ENCODE measurements around the gene ABLIM1.
A peak's percentile ranks its signal among the peaks of the same experiment; 100 is the strongest.

Gene ABLIM1

DNA sequence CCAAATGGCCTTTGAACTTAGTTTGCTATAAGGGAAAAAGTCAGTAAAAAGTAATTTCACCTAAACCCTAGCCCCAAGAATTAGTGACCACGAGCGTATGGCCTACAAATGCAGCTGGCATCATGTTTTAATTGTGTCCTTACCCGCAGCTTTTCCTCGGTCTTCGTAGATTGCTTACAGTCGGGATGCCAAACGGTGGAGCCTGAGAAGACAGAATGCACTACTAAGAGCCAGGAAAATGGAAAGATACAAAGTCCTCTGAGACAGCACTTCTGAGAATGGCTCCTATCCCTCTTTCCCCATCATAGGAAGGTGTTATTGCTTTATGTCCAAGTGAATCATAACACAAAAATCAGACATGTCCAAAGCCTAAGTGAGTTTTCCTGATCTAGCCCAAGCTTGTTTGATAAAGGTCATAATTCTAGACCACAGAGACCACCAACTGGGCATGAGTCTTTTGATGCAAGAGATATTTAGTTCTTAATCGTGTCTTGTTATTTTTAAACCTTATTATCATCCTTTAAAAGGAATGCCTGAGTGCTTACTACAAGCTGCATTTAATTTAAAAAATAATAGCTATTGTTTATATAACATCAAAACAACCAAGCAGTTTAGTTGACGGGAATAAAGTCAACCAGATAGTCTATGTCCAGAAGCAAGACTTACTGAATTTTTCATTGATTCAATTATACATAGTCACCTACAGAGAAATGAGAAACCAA is 170.1 kb downstream of the ABLIM1 start:
- peaks cover 0 to 7% of the 10 kb centered on the region in 2 donors for H3K4me1 ChIP-seq (ENCODE audit: control insufficient read depth in 1 of 2, insufficient read depth in 2 of 2, low read length in 2 of 2)
- peaks cover 19 to 30% of the 10 kb centered on the region in 2 donors for H3K36me3 ChIP-seq (ENCODE audit: control insufficient read depth in 1 of 2, insufficient read depth in 2 of 2, low read length in 2 of 2)
- no peaks in the 10 kb centered on the region for H3K27me3 ChIP-seq (ENCODE audit: control insufficient read depth in 1 of 2, insufficient read depth in 2 of 2, low read length in 2 of 2)
- H3K9ac ChIP-seq (ENCODE audit: low read depth in 1 of 2, low read length in 2 of 2): no peak overlapping the region
- H3K4me3 ChIP-seq (ENCODE audit: low read depth in 1 of 2, low read length in 2 of 2): no peak overlapping the region
- no peak overlapping the region for H3K27ac ChIP-seq (ENCODE audit: low read depth, low read length)
- H3K9me3 ChIP-seq (ENCODE audit: control insufficient read depth in 1 of 2, low read length in 2 of 2): no peaks in the 10 kb centered on the region

DNA sequence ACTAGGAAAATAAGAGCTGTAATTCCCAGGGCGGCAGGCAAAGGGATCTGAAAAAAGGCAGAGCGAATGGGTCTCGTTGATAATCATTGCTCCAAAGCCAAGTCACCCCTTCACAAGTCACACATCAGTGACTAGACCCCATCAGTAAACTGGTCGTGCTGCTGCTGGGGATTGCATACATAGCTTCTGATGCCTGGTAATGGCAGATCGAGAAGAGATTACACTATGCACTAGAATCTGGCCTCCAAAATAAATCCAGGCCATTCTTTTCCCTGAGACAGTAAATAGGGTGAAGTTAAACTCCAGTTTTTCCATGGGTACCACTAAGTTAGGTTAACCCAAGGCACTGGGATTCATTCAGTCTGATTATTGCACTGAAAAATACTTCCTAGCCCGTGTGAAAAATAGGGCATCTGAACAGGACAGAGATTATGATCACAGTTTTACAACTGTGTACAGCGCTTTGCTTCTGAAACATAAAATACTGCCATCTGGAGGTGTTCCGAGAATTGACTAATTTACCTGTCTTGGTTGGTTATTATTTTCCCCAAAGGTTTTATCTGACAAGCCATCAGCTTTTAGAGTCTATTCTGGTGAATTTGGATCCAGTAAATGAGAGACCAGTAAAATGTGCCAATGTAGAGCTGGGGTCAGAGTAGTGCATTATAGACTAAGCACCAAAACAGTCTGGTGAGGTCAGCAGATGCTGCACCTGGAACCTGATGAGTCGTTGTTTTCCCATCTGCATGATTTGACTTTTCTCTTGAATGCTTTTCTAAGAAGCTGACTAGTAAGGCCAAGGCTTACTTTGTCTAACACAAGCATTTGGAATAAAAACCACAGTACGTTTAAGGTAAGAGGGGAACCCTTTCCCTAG is 170.9 kb downstream of the ABLIM1 start:
- Histone ChIP-seq H3K27ac (ENCODE audit: low read depth, low read length) (no peak overlapping the region), H3K27me3 (ENCODE audit: control insufficient read depth in 1 of 2, insufficient read depth in 2 of 2, low read length in 2 of 2) (no peaks in the 10 kb centered on the region), H3K9me3 (ENCODE audit: control insufficient read depth in 1 of 2, low read length in 2 of 2) (no peaks in the 10 kb centered on the region), H3K4me3 (ENCODE audit: low read depth in 1 of 2, low read length in 2 of 2) (no peak overlapping the region), H3K36me3 (ENCODE audit: control insufficient read depth in 1 of 2, insufficient read depth in 2 of 2, low read length in 2 of 2) (peaks cover 19 to 32% of the 10 kb centered on the region in 2 donors), H3K4me1 (ENCODE audit: control insufficient read depth in 1 of 2, insufficient read depth in 2 of 2, low read length in 2 of 2) (peaks cover 0 to 1% of the 10 kb centered on the region in 2 donors), H3K9ac (ENCODE audit: low read depth in 1 of 2, low read length in 2 of 2) (no peak overlapping the region)

DNA sequence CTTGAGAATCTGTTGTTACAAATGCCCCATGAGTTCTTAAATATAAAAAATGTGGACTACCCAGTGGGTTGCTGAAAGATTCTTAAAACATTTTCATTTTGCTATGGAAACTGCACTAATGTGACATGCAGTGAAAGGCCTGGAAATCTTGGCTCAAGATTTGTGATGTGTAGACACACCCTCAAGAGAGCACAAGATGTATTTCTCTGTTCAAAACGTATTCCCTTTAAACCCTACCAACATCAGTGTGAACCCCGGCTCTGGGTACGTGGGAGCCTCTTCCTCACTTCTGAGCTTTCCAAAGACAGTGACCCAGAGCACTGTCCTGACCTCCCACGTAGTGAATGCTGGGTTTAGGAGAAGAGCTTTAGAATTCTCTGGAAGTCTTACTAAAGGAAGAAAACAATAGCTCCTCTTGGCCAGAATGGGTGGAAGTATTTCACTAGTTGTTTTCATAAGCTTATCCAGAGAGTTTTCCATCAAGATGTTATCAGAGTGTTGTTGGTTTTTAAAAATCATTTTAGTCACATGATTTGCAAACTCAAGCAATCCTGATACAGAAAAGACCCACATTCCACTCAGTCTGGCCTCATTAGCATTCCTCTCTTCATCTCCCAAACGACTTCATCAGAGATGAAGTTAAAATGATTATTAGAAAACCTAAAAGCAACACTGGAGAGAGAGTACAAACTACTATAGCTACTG is 172.2 kb downstream of the ABLIM1 start:
- H3K9me3 ChIP-seq (ENCODE audit: control insufficient read depth in 1 of 2, low read length in 2 of 2): no peaks in the 10 kb centered on the region
- H3K36me3 ChIP-seq (ENCODE audit: control insufficient read depth in 1 of 2, insufficient read depth in 2 of 2, low read length in 2 of 2): peaks cover 19 to 27% of the 10 kb centered on the region in 2 donors
- no peaks in the 10 kb centered on the region for H3K27me3 ChIP-seq (ENCODE audit: control insufficient read depth in 1 of 2, insufficient read depth in 2 of 2, low read length in 2 of 2)
- H3K9ac ChIP-seq (ENCODE audit: low read depth in 1 of 2, low read length in 2 of 2): no peak overlapping the region
- no peak overlapping the region for H3K27ac ChIP-seq (ENCODE audit: low read depth, low read length)
- no peak overlapping the region for H3K4me3 ChIP-seq (ENCODE audit: low read depth in 1 of 2, low read length in 2 of 2)
- no peaks in the 10 kb centered on the region for H3K4me1 ChIP-seq (ENCODE audit: control insufficient read depth in 1 of 2, insufficient read depth in 2 of 2, low read length in 2 of 2)

DNA sequence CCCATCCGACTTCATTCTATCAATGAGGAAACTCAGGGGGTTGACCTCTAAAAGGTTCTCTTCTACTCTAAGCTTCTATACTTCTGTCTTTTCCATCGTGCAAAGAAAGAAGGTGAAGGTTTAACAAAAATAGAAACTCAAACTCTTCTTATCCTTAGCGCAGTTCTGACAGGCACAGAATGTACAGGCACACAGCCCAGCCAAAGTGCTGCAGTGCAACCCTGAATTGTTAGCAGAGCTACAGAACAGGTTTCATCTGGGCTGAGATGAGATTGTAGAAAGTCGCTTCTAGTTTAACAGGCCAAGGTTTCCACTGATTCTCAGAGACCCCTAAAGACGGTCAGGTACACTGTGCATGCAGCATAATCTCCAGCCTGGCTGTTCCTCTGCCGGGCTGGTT is 174.5 kb downstream of the ABLIM1 start:
- H3K9me3 ChIP-seq (ENCODE audit: control insufficient read depth in 1 of 2, low read length in 2 of 2): no peaks in the 10 kb centered on the region
- peaks cover 0 to 12% of the 10 kb centered on the region in 2 donors for H3K4me1 ChIP-seq (ENCODE audit: control insufficient read depth in 1 of 2, insufficient read depth in 2 of 2, low read length in 2 of 2)
- peaks cover 13 to 23% of the 10 kb centered on the region in 2 donors for H3K36me3 ChIP-seq (ENCODE audit: control insufficient read depth in 1 of 2, insufficient read depth in 2 of 2, low read length in 2 of 2)
- H3K27me3 ChIP-seq (ENCODE audit: control insufficient read depth in 1 of 2, insufficient read depth in 2 of 2, low read length in 2 of 2): no peaks in the 10 kb centered on the region
- H3K9ac ChIP-seq (ENCODE audit: low read depth in 1 of 2, low read length in 2 of 2): no peak overlapping the region
- H3K27ac ChIP-seq (ENCODE audit: low read depth, low read length): no peak overlapping the region
- no peak overlapping the region for H3K4me3 ChIP-seq (ENCODE audit: low read depth in 1 of 2, low read length in 2 of 2)

DNA sequence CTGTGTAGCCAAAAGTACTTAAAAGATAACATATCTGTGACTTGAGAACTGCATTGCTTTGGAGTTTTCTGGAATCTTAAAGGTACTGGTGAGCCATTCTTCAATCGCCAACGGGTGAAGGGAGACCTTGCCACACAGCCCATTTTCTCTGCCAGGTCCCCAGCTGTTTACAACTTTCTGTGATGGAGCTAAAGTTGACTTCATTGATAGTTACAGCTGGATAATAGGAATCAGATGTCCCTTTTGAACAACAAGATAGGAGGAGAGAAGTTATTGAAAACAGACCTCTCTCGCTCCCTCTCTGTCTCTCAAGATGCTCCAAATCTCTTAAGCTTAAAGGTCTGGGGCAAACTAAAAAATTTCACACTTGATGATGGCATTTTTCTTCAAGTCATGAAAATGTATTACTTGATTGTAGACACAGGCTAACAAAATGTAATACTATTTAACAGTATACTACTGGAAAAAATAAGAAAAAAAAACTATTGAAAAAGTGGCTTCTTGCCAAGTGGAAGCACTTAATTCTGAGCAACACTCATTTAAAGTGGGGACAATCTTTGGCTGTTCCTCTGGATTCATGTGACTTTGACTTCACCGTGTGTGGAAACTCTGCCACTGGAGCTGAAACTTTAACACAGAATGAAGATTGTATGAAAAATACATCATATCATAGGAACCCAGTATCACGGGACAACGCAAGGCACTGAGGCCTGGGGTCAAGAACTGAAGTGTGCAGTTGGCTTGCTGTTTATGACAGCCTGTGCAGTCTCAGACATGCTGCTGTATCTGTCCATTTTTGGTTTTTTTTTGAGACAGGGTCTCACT is 175.4 kb downstream of the ABLIM1 start:
- peaks cover 0 to 12% of the 10 kb centered on the region in 2 donors for H3K4me1 ChIP-seq (ENCODE audit: control insufficient read depth in 1 of 2, insufficient read depth in 2 of 2, low read length in 2 of 2)
- no peak overlapping the region for H3K9ac ChIP-seq (ENCODE audit: low read depth in 1 of 2, low read length in 2 of 2)
- H3K27me3 ChIP-seq (ENCODE audit: control insufficient read depth in 1 of 2, insufficient read depth in 2 of 2, low read length in 2 of 2): no peaks in the 10 kb centered on the region
- H3K36me3 ChIP-seq (ENCODE audit: control insufficient read depth in 1 of 2, insufficient read depth in 2 of 2, low read length in 2 of 2): peaks cover 10 to 21% of the 10 kb centered on the region in 2 donors
- no peaks in the 10 kb centered on the region for H3K9me3 ChIP-seq (ENCODE audit: control insufficient read depth in 1 of 2, low read length in 2 of 2)
- no peak overlapping the region for H3K27ac ChIP-seq (ENCODE audit: low read depth, low read length)
- H3K4me3 ChIP-seq (ENCODE audit: low read depth in 1 of 2, low read length in 2 of 2): no peak overlapping the region

DNA sequence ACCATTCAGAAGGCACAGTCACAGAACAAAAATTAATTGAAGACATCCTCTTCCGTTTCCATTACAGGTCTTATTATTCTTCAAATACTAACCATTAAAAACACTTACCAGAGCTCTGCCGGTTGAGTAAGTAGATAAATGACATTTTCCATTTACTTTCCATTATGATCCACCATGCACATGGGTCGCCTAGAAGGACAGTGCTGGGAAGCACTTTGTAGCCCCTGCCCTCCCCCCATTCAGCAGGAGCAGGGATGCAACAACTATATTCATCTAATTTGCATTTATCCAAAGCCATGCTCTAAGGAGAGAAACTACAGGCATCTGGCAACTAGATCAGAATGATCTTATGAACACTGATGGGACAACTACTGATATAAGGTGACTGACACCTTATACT is 177.0 kb downstream of the ABLIM1 start:
- no peaks in the 10 kb centered on the region for H3K27me3 ChIP-seq (ENCODE audit: control insufficient read depth in 1 of 2, insufficient read depth in 2 of 2, low read length in 2 of 2)
- H3K9ac ChIP-seq (ENCODE audit: low read depth in 1 of 2, low read length in 2 of 2): no peak overlapping the region
- no peak overlapping the region for H3K27ac ChIP-seq (ENCODE audit: low read depth, low read length)
- no peak overlapping the region for H3K4me3 ChIP-seq (ENCODE audit: low read depth in 1 of 2, low read length in 2 of 2)
- peaks cover 10 to 14% of the 10 kb centered on the region in 2 donors for H3K36me3 ChIP-seq (ENCODE audit: control insufficient read depth in 1 of 2, insufficient read depth in 2 of 2, low read length in 2 of 2)
- H3K9me3 ChIP-seq (ENCODE audit: control insufficient read depth in 1 of 2, low read length in 2 of 2): no peaks in the 10 kb centered on the region
- peaks cover 0 to 12% of the 10 kb centered on the region in 2 donors for H3K4me1 ChIP-seq (ENCODE audit: control insufficient read depth in 1 of 2, insufficient read depth in 2 of 2, low read length in 2 of 2)

DNA sequence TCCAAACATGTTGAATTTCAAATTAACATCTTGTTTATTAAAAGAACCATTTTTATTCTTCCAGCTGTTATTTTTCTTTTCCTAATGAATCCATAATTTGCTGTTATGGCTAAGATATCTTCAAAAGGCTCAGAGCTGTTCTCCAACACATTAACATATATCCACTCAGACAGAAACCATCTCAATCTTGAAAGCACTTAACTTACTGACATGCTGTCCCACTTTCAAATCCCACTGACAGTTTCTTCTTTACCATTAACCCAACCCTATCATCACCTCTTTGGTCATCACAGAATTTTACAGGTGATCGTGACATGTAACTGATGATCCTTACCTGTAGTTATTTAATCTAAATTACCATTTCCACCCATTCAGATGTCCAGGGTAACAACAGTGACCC is 178.2 kb downstream of the ABLIM1 start:
- Histone ChIP-seq H3K9ac (ENCODE audit: low read depth in 1 of 2, low read length in 2 of 2) (no peak overlapping the region), H3K27ac (ENCODE audit: low read depth, low read length) (no peak overlapping the region), H3K4me3 (ENCODE audit: low read depth in 1 of 2, low read length in 2 of 2) (no peak overlapping the region), H3K4me1 (ENCODE audit: control insufficient read depth in 1 of 2, insufficient read depth in 2 of 2, low read length in 2 of 2) (peaks cover 0 to 12% of the 10 kb centered on the region in 2 donors), H3K27me3 (ENCODE audit: control insufficient read depth in 1 of 2, insufficient read depth in 2 of 2, low read length in 2 of 2) (no peaks in the 10 kb centered on the region), H3K36me3 (ENCODE audit: control insufficient read depth in 1 of 2, insufficient read depth in 2 of 2, low read length in 2 of 2) (peaks cover 0 to 13% of the 10 kb centered on the region in 2 donors), H3K9me3 (ENCODE audit: control insufficient read depth in 1 of 2, low read length in 2 of 2) (no peaks in the 10 kb centered on the region)

DNA sequence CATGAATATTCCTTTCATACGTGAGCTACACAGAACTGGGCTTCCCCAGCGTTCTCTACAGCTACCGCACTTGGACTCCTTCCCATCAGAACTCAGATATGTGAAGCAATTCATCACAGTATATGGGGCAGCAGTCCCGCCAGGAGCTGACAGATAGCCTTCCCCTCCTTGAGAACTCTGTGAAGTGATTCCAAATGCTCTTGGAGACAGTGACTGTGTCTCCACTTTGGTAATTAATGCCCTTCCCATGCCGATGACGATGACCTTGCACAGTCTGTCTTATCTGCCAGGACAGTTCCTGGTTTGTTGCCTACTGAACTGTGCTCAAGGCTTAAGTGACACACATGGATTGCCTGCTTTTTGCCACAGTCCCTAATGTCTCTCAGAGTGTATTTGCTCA is 178.8 kb downstream of the ABLIM1 start:
- H3K9me3 ChIP-seq (ENCODE audit: control insufficient read depth in 1 of 2, low read length in 2 of 2): no peaks in the 10 kb centered on the region
- H3K4me1 ChIP-seq (ENCODE audit: control insufficient read depth in 1 of 2, insufficient read depth in 2 of 2, low read length in 2 of 2): peaks cover 0 to 12% of the 10 kb centered on the region in 2 donors
- H3K27ac ChIP-seq (ENCODE audit: low read depth, low read length): no peak overlapping the region
- H3K36me3 ChIP-seq (ENCODE audit: control insufficient read depth in 1 of 2, insufficient read depth in 2 of 2, low read length in 2 of 2): peaks cover 0 to 11% of the 10 kb centered on the region in 2 donors
- H3K9ac ChIP-seq (ENCODE audit: low read depth in 1 of 2, low read length in 2 of 2): peak overlapping the region in 1 of 2 donors; percentile 8
- no peak overlapping the region for H3K4me3 ChIP-seq (ENCODE audit: low read depth in 1 of 2, low read length in 2 of 2)
- no peaks in the 10 kb centered on the region for H3K27me3 ChIP-seq (ENCODE audit: control insufficient read depth in 1 of 2, insufficient read depth in 2 of 2, low read length in 2 of 2)

DNA sequence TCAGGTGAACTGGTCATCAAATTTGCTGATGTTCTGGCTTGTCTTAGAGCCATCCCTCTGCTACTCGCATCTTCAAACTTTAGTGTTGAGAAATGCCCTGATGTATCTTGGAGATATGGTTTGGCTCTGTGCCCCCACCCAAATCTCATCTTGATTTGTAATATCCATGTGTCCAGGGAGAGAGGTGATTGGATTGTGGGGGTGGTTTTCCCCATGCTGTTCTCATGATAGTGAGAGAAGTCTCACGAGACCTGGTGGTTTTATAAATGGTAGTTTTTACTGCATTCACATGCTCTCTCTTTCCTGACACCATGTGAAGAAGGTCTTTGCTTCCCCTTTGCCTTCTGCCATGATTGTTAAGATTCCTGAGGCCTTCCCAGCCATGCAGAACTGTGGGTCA is 179.8 kb downstream of the ABLIM1 start:
- Histone ChIP-seq H3K9ac (ENCODE audit: low read depth in 1 of 2, low read length in 2 of 2) (no peak overlapping the region), H3K36me3 (ENCODE audit: control insufficient read depth in 1 of 2, insufficient read depth in 2 of 2, low read length in 2 of 2) (peaks cover 0 to 8% of the 10 kb centered on the region in 2 donors), H3K27me3 (ENCODE audit: control insufficient read depth in 1 of 2, insufficient read depth in 2 of 2, low read length in 2 of 2) (no peaks in the 10 kb centered on the region), H3K27ac (ENCODE audit: low read depth, low read length) (no peak overlapping the region), H3K9me3 (ENCODE audit: control insufficient read depth in 1 of 2, low read length in 2 of 2) (no peaks in the 10 kb centered on the region), H3K4me3 (ENCODE audit: low read depth in 1 of 2, low read length in 2 of 2) (no peak overlapping the region), H3K4me1 (ENCODE audit: control insufficient read depth in 1 of 2, insufficient read depth in 2 of 2, low read length in 2 of 2) (peaks cover 0 to 12% of the 10 kb centered on the region in 2 donors)
